HepG2 (cell line): ENCODE results near the gene LARP1. TPM values are rescaled to one million over a fixed set of nuclear protein-coding genes. Genes with fewer than 3 reads are reported as not detected.
A peak's percentile ranks its signal among the peaks of the same experiment; 100 is the strongest.

ENCODE experiments used
- FOXA1 ChIP-seq, 2 experiments: fragments of 450-650 bp in 1 of 2; sonication (generic) in 1 of 2; formaldehyde crosslinking in 1 of 2; IDR thresholded peaks; 2 replicates each; pipeline versions ENCODE4 v1.4.0 to v1.6.1; 2016 to 2020; ENCODE audit warnings: missing genetic modification reagents in 1 of 2
- GLI4 ChIP-seq: sonication (generic); formaldehyde crosslinking; IDR thresholded peaks from 2 replicates; pipeline ENCODE4 v1.5.1; 2020; ENCODE audit warnings: missing genetic modification reagents, mild to moderate bottlenecking, moderate library complexity, borderline replicate concordance
- HNF1A ChIP-seq, 2 experiments: sonication (generic) in 1 of 2; formaldehyde crosslinking in 1 of 2; IDR thresholded peaks; 2 replicates each; pipeline versions ENCODE4 v1.4.0 to v1.6.1; 2016 to 2020; ENCODE audit warnings: borderline replicate concordance in 1 of 2, low read depth in 1 of 2, mild to moderate bottlenecking in 1 of 2, missing genetic modification reagents in 1 of 2
- KDM4B ChIP-seq: sonication (generic); formaldehyde crosslinking; IDR thresholded peaks from 2 replicates; pipeline ENCODE4 v1.4.0; 2020; ENCODE audit warnings: missing genetic modification reagents
- KLF13 ChIP-seq: sonication (generic); formaldehyde crosslinking; IDR thresholded peaks from 2 replicates; pipeline ENCODE4 v1.4.0; 2020; ENCODE audit warnings: mild to moderate bottlenecking, missing genetic modification reagents
- LBX2 ChIP-seq: sonication (generic); formaldehyde crosslinking; IDR thresholded peaks from 2 replicates; pipeline ENCODE4 v1.5.0; 2020; ENCODE audit warnings: missing genetic modification reagents, mild to moderate bottlenecking, borderline replicate concordance
- MXI1 ChIP-seq: IDR thresholded peaks from 3 replicates; pipeline ENCODE4 v1.6.1; 2012; ENCODE audit warnings: low read depth, low read length, inconsistent platforms, borderline replicate concordance
- NONO ChIP-seq, 2 experiments: fragments of 450-650 bp in 1 of 2; sonication (generic) in 1 of 2; formaldehyde crosslinking in 1 of 2; IDR thresholded peaks in 1 of 2; conservative IDR thresholded peaks in 1 of 2; 2 replicates each; pipeline versions ENCODE4 v1.6.1 to v1.8.0; 2017 to 2022; ENCODE audit warnings: mild to moderate bottlenecking in 1 of 2, missing genetic modification reagents in 1 of 2, moderate library complexity in 1 of 2
- RNF2 ChIP-seq: fragments of 450-650 bp; conservative IDR thresholded peaks from 2 replicates; pipeline ENCODE4 v1.6.1; 2016; ENCODE audit warnings: low read depth
- SP4 ChIP-seq: sonication (generic); formaldehyde crosslinking; IDR thresholded peaks from 2 replicates; pipeline ENCODE4 v1.8.1; 2023; ENCODE audit warnings: mild to moderate bottlenecking, missing genetic modification reagents
- SSRP1 ChIP-seq: IDR thresholded peaks from 2 replicates; pipeline ENCODE4 v1.6.1; 2016; ENCODE audit warnings: control low read depth
- ZBTB8A ChIP-seq: sonication (generic); formaldehyde crosslinking; IDR thresholded peaks from 2 replicates; pipeline ENCODE4 v1.4.0; 2020; ENCODE audit warnings: mild to moderate bottlenecking, low read depth, missing genetic modification reagents, borderline replicate concordance
- ZFP36L1 ChIP-seq: sonication (generic); formaldehyde crosslinking; IDR thresholded peaks from 2 replicates; pipeline ENCODE4 v1.8.0; 2022; ENCODE audit warnings: mild to moderate bottlenecking, missing genetic modification reagents, moderate library complexity
- ZNF251 ChIP-seq: sonication (generic); formaldehyde crosslinking; IDR thresholded peaks from 2 replicates; pipeline ENCODE4 v1.9.0; 2021; ENCODE audit warnings: mild to moderate bottlenecking, missing genetic modification reagents
- ZNF549 ChIP-seq: sonication (generic); formaldehyde crosslinking; IDR thresholded peaks from 2 replicates; pipeline ENCODE4 v1.5.0; 2020; ENCODE audit warnings: missing genetic modification reagents
- polyA plus RNA-seq, 8 experiments: library from polyadenylated mRNA; depleted of rRNA in 3 of 8; stranded (reverse) in 7 of 8; unstranded in 1 of 8; fragments of >200 nt; fragmentation: Illumina TruSeq in 4 of 8; extraction: Trizol in 4 of 8; gene quantifications; 2 replicates each; pipeline versions ENCODE4 v1.2.1 to v1.2.3, GENCODE V29; 2011 to 2016; ENCODE audit warnings: low read depth in 4 of 8, missing spikeins in 1 of 8, mixed read lengths in 1 of 8; ENCODE audit not compliant: insufficient read depth in 1 of 8
- total RNA-seq, 5 experiments: library from RNA; depleted of rRNA; stranded (reverse); fragments of >200 nt; fragmentation: Illumina TruSeq; extraction: Trizol; gene quantifications; 2 replicates each; pipeline ENCODE4 v1.2.3, GENCODE V29; 2016; ENCODE audit warnings: low read depth in 1 of 5
- TF ChIP-seq, protein P1 (sequence below): sonication (generic); formaldehyde crosslinking; IDR thresholded peaks from 2 replicates; pipeline ENCODE4 v1.5.1; 2020; ENCODE audit warnings: missing genetic modification reagents, mild to moderate bottlenecking, borderline replicate concordance
- TF ChIP-seq, protein P2 (sequence below): sonication (generic); formaldehyde crosslinking; IDR thresholded peaks from 2 replicates; pipeline ENCODE4 v1.5.1; 2020; ENCODE audit warnings: mild to moderate bottlenecking, missing genetic modification reagents, moderate library complexity

LARP1 gene
- total and polyA plus RNA-seq, 2 of the 13 experiments (the other 11 are each of a cell fraction or from before 2014, with no cell fraction given): 45.2 to 61.4 TPM

GRCh38 chr5:154857530-154858296 is 102.5 kb downstream of the LARP1 start (continued):
- TF ChIP-seq, protein P1, sequence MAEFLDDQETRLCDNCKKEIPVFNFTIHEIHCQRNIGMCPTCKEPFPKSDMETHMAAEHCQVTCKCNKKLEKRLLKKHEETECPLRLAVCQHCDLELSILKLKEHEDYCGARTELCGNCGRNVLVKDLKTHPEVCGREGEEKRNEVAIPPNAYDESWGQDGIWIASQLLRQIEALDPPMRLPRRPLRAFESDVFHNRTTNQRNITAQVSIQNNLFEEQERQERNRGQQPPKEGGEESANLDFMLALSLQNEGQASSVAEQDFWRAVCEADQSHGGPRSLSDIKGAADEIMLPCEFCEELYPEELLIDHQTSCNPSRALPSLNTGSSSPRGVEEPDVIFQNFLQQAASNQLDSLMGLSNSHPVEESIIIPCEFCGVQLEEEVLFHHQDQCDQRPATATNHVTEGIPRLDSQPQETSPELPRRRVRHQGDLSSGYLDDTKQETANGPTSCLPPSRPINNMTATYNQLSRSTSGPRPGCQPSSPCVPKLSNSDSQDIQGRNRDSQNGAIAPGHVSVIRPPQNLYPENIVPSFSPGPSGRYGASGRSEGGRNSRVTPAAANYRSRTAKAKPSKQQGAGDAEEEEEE: no peak
- TF ChIP-seq KDM4B (CRISPR knock-in tag): no peak; the same call in 1 of the 2 replicates
- no peak for TF ChIP-seq ZFP36L1 (CRISPR knock-in tag)
- TF ChIP-seq MXI1: peak; percentile 89
- TF ChIP-seq FOXA1 (IDR thresholded peaks at IDR 0.05): no peak
- no peak for TF ChIP-seq FOXA1 (CRISPR knock-in tag; IDR thresholded peaks at IDR 0.05)
- TF ChIP-seq ZNF251 (CRISPR knock-in tag): no peak
- TF ChIP-seq ZBTB8A (CRISPR knock-in tag): no peak
- peak; percentile 14; the same call in 1 of the 2 replicates for TF ChIP-seq SP4 (CRISPR knock-in tag)
- TF ChIP-seq HNF1A (IDR thresholded peaks at IDR 0.05; ENCODE audit: low read depth): no peak; the same call in 1 of the 2 replicates
- TF ChIP-seq HNF1A (CRISPR knock-in tag; IDR thresholded peaks at IDR 0.05; ENCODE audit: borderline replicate concordance): no peak
- no peak for TF ChIP-seq GLI4 (CRISPR knock-in tag)
- TF ChIP-seq LBX2 (CRISPR knock-in tag): peak; percentile 65; the same call in 1 of the 2 replicates
- TF ChIP-seq, protein P2, sequence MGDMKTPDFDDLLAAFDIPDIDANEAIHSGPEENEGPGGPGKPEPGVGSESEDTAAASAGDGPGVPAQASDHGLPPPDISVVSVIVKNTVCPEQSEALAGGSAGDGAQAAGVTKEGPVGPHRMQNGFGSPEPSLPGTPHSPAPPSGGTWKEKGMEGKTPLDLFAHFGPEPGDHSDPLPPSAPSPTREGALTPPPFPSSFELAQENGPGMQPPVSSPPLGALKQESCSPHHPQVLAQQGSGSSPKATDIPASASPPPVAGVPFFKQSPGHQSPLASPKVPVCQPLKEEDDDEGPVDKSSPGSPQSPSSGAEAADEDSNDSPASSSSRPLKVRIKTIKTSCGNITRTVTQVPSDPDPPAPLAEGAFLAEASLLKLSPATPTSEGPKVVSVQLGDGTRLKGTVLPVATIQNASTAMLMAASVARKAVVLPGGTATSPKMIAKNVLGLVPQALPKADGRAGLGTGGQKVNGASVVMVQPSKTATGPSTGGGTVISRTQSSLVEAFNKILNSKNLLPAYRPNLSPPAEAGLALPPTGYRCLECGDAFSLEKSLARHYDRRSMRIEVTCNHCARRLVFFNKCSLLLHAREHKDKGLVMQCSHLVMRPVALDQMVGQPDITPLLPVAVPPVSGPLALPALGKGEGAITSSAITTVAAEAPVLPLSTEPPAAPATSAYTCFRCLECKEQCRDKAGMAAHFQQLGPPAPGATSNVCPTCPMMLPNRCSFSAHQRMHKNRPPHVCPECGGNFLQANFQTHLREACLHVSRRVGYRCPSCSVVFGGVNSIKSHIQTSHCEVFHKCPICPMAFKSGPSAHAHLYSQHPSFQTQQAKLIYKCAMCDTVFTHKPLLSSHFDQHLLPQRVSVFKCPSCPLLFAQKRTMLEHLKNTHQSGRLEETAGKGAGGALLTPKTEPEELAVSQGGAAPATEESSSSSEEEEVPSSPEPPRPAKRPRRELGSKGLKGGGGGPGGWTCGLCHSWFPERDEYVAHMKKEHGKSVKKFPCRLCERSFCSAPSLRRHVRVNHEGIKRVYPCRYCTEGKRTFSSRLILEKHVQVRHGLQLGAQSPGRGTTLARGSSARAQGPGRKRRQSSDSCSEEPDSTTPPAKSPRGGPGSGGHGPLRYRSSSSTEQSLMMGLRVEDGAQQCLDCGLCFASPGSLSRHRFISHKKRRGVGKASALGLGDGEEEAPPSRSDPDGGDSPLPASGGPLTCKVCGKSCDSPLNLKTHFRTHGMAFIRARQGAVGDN (CRISPR knock-in tag): peak; percentile 91
- TF ChIP-seq KLF13 (CRISPR knock-in tag): no peak
- no peak; the same call in 1 of the 2 replicates for TF ChIP-seq RNF2
- TF ChIP-seq SSRP1 (CRISPR knock-in tag): no peak
- no peak for TF ChIP-seq NONO (IDR thresholded peaks at IDR 0.05)
- 0 out of 2 replicates have a peak, but pooled peaks have one; percentile 21 for TF ChIP-seq NONO (CRISPR knock-in tag; conservative IDR thresholded peaks at IDR 0.05)
- no peak for TF ChIP-seq ZNF549 (CRISPR knock-in tag)
